SJCRH30 (cell line): ENCODE data around the gene DYRK1A. TPM values are rescaled to one million over a fixed set of nuclear protein-coding genes. Genes with fewer than 3 reads are reported as not detected.
"Not testable (repeated sequence)": the region's sequence is repeated elsewhere in the genome, so short reads cannot be mapped to it uniquely, and the experiment has no call there.

Source experiments
- DNase-seq, 2 experiments: peaks; one replicate each; pipeline ENCODE4 v3.0.0-alpha.2; 2015 to 2020
- H3K27ac ChIP-seq: fragments of 250-450 bp; sonication (Bioruptor Pico); 2 replicates; pipeline ENCODE4 v1.5.1; 2020; ENCODE audit warnings: mild to moderate bottlenecking, moderate library complexity
- H3K27me3 ChIP-seq: fragments of 250-450 bp; sonication (Bioruptor Pico); 2 replicates; pipeline ENCODE4 v1.5.1; 2020; ENCODE audit warnings: mild to moderate bottlenecking, moderate library complexity
- H3K36me3 ChIP-seq: fragments of 250-450 bp; sonication (Bioruptor Pico); 2 replicates; pipeline ENCODE4 v1.5.1; 2020; ENCODE audit warnings: mild to moderate bottlenecking, moderate library complexity
- H3K4me1 ChIP-seq: fragments of 250-450 bp; sonication (Bioruptor Pico); 2 replicates; pipeline ENCODE4 v1.5.1; 2020; ENCODE audit warnings: mild to moderate bottlenecking, moderate library complexity
- H3K4me3 ChIP-seq: fragments of 250-450 bp; sonication (Bioruptor Pico); 2 replicates; pipeline ENCODE4 v1.5.1; 2020; ENCODE audit warnings: mild to moderate bottlenecking, moderate library complexity
- H3K9me3 ChIP-seq: fragments of 250-450 bp; sonication (Bioruptor Pico); replicated peaks from 2 replicates; pipeline ENCODE4 v1.5.1; 2020; ENCODE audit warnings: mild to moderate bottlenecking, moderate library complexity
- total RNA-seq: library from RNA; depleted of rRNA; stranded (reverse); fragments of >200 nt; shearing (Covaris generic); gene quantifications from 2 replicates; pipeline ENCODE4 v1.2.3, GENCODE V29; 2014

Gene DYRK1A
- total RNA-seq, 1 experiment from 2014 or later, result 67.5 TPM

DNA sequence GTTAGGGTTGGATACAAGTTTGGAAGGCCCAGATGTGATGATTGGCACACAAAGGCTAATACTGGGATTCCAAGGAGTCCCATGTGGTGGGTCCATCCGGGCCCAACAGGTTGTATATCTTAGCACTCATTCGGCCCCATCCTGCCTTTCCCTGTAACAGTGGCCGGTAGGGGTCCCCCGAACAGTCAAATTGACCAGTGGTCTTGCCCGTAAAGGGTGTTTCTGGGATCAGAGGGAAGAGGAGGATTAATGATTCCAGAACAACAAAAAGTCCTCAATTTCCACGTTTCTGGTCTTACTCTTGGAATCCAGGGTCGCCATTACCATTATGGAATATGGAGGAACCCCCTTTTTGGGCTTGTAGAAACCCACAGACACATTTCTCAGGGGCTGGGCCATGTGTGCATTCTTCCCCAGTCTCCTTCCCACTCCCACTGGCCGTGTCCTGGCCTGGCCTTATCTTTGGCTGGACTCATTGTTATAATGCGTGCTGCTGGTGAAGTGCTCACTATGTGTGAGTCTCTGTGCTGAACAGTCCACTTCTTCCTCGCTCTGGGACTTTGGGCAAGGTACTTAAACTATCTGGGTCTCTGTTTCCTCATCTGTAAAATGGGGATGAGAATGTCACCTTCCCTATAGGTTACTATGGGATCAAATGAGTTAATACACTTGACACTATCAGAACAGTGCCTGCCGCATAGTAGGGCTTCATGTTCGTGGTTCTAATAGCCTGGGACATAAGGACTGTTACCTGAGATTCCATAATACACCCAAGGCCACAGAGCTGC is 161.8 kb downstream of the DYRK1A start:
- no peak overlapping the region for H3K4me3 ChIP-seq
- no peak overlapping the region for H3K27ac ChIP-seq
- H3K9me3 ChIP-seq, result no peaks in the 10 kb centered on the region; the same call in 1 of the 2 replicates
- no peaks in the 10 kb centered on the region for H3K36me3 ChIP-seq
- H3K27me3 ChIP-seq, result no peaks in the 10 kb centered on the region
- H3K4me1 ChIP-seq, result peaks cover 4% of the 10 kb centered on the region; the same call in 1 of the 2 replicates
- DNase-seq, result no peak

DNA sequence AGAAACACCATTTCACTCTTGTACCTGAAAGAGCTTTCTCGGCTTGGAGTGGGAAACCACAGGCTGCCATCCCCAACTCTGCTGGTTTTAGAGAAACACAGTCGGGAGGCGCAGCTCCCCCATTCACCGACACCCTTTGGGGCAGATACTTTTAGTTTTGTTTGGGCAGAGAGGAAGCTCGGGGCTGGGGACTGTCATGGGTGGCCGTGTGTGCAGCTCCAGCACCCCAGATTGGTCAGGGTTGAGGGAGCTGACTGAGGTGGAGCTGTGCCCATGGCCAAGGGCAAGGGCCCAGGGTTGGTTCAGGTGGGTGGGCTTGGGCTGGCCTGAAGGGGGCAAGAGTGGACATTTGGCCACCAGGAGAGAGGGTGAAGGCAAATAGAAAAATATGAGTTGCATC is 163.1 kb downstream of the DYRK1A start:
- peaks cover 4% of the 10 kb centered on the region; the same call in 1 of the 2 replicates for H3K4me1 ChIP-seq
- no peak overlapping the region for H3K4me3 ChIP-seq
- no peak for DNase-seq
- H3K9me3 ChIP-seq, result no peaks in the 10 kb centered on the region; the same call in 1 of the 2 replicates
- no peak overlapping the region for H3K27ac ChIP-seq
- H3K36me3 ChIP-seq, result no peaks in the 10 kb centered on the region
- no peaks in the 10 kb centered on the region for H3K27me3 ChIP-seq

DNA sequence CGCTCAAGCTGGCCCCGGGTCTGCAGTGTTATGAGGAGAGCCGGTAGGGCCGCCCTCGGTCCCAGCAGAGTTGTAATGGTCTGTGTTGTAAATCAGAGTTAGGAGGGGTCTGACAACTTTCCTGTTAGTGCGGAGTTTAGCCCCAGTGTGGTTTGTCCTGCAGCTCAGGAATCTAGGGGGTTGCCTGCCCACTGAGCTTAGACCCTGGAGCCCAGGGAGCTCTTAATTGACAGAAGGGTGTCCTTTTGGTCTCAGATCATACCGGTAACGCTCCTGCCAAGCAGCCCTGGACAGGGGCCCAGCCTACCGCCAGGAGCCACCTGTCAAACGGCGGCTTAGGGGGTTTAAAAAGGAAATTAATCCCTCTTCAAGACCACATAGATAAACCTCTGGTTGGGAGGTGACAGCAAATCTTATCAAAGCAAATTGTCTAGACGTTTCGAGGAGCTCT is 164.4 kb downstream of the DYRK1A start:
- Histone ChIP-seq H3K36me3 (no peaks in the 10 kb centered on the region), H3K4me3 (no peak overlapping the region), H3K9me3 (no peaks in the 10 kb centered on the region), H3K4me1 (peaks cover 4% of the 10 kb centered on the region; the same call in 1 of the 2 replicates), H3K27me3 (no peaks in the 10 kb centered on the region), H3K27ac (no peak overlapping the region)
- peak; percentile 31 to 57 for DNase-seq

DNA sequence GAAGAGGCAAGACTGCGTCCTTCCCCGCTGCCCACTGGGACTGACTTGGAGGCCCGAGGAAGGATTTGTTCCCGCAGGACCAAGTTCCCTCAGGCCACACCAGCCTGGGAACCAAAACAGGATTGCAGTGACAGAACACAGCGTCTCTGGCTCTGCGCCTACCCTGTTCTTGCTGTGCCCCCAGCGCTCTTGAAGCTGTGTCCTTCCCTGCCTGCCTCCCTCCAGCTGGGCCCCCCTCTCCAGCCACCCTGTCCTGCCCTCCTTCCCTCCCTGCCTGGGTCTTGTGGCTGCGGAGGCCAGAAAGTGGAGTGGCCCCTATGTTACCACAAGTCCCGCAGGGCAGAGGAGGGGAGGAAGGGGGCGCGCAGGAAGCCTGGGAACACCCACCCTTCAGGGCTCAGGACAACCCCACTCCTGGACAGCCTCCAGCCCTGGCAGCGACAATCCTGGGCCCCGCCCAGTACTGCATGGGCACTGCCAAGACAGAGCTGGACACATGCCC is 164.9 kb downstream of the DYRK1A start:
- Histone ChIP-seq H3K27ac (no peak overlapping the region), H3K27me3 (no peaks in the 10 kb centered on the region), H3K4me1 (peaks cover 4% of the 10 kb centered on the region; the same call in 1 of the 2 replicates), H3K9me3 (no peaks in the 10 kb centered on the region), H3K36me3 (no peaks in the 10 kb centered on the region), H3K4me3 (no peak overlapping the region)
- DNase-seq, result peak; percentile 19 to 45

DNA sequence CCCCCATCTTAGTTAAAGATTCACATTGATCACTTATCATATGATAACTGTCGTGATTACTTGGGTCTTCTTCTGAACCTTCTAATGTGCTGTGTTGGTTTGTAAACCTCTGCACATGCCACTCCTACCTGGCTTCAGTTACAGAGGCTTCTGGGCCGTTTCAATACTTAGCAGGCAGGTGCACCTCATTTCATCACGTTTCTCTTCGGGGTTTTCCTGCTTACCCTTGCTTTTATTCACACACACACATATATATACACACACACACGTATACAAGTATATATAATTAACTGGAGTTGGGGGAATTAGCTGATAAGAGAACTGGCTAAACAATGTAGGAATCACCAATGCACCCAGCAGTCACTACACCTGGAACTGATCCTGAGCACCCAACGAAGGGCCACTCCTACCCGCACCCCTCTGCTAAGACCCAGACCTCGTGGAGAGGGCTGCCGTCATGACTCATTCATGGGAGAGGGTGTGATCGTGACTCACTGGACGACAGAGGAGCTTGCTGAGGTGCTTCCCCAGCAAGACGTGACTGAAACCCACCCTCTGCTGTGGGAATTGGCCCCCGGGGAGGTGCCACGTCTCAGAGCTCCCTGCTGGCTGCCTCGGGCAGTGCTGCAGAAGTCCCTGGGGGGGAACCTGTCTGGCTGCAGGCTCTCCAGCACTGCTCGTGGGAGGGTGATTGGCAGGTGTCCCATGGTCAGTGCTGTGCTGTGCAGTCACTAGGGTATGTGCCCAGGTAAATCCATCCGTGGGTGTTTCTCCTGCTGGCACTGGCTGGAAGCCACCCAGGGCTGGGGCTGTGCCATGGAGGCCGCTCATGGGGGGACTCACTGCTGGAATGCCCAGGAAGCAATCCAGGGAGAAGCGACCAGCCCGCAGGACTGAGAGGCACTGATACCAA is 166.6 kb downstream of the DYRK1A start:
- Histone ChIP-seq H3K27me3 (no peaks in the 10 kb centered on the region), H3K4me1 (peaks cover 4% of the 10 kb centered on the region; the same call in 1 of the 2 replicates), H3K36me3 (no peaks in the 10 kb centered on the region), H3K27ac (no peak overlapping the region), H3K9me3 (no peaks in the 10 kb centered on the region), H3K4me3 (no peak overlapping the region)
- DNase-seq, result no peak

DNA sequence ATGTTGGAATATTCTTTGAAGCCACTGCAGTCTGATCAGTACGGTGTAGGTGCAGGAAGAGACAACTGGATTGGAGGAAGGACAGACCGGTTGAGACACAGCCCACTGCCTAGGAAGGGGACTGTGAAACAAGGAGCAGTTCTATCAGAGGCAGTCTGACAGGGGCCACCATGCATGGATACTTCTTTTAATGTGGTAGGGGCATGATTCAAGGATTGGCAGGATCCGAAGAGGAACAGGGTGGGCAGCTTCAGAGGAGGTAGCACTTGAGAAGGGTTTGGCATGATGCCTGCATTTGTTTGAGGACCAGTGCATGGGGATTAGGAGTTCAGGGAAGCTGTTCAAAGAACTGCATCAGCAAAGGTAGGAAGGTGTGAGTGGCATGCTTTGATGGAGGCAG is 167.9 kb downstream of the DYRK1A start:
- Histone ChIP-seq H3K4me1 (peaks cover 4% of the 10 kb centered on the region; the same call in 1 of the 2 replicates), H3K27ac (no peak overlapping the region), H3K36me3 (no peaks in the 10 kb centered on the region), H3K27me3 (no peaks in the 10 kb centered on the region), H3K9me3 (no peaks in the 10 kb centered on the region), H3K4me3 (no peak overlapping the region)
- no peak for DNase-seq

DNA sequence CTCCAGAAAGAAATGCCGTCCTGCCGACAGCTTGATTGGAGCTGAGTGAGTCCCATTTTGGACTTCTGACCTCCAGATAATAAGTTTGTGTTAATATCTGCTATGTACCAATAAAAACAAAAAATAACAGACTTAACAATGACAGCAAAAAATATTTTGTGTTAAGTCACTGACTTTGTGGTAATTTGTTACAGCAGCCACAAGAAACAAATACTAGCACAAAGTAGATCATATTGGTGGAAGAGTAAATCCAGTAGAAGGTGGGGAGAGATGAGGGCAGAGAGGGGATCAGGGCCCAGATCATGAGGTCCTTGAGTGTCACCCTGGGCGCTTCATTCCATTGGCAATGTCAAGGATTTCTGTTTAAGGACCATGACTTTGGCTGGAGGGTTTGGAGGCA is 168.6 kb downstream of the DYRK1A start:
- Histone ChIP-seq H3K4me3 (no peak overlapping the region), H3K27ac (no peak overlapping the region), H3K27me3 (no peaks in the 10 kb centered on the region), H3K36me3 (no peaks in the 10 kb centered on the region), H3K4me1 (peaks cover 4% of the 10 kb centered on the region; the same call in 1 of the 2 replicates), H3K9me3 (no peaks in the 10 kb centered on the region)
- no peak for DNase-seq

DNA sequence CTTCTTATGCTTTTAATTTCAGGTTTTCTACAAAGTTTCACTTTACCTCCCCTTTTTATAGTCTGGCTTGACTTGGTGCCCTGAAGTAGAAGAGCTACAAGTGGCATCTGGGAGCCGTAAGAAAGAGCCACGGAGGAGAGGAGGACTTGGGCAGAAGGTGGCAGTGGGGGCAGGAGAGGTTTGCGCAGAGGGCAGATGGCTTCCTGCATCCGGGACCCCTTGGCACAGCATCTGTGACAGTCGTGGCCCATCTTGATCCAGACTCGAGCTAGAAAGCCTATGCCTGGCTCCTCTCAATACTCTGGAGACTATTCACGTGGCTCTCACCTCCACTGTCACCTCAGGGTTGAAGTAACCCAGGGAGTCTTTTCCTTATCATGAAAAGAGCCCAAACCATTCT is 169.1 kb downstream of the DYRK1A start:
- Histone ChIP-seq H3K9me3 (no peaks in the 10 kb centered on the region), H3K27me3 (no peaks in the 10 kb centered on the region), H3K36me3 (no peaks in the 10 kb centered on the region), H3K27ac (no peak overlapping the region), H3K4me3 (no peak overlapping the region), H3K4me1 (peaks cover 2% of the 10 kb centered on the region; the same call in 1 of the 2 replicates)
- no peak for DNase-seq

DNA sequence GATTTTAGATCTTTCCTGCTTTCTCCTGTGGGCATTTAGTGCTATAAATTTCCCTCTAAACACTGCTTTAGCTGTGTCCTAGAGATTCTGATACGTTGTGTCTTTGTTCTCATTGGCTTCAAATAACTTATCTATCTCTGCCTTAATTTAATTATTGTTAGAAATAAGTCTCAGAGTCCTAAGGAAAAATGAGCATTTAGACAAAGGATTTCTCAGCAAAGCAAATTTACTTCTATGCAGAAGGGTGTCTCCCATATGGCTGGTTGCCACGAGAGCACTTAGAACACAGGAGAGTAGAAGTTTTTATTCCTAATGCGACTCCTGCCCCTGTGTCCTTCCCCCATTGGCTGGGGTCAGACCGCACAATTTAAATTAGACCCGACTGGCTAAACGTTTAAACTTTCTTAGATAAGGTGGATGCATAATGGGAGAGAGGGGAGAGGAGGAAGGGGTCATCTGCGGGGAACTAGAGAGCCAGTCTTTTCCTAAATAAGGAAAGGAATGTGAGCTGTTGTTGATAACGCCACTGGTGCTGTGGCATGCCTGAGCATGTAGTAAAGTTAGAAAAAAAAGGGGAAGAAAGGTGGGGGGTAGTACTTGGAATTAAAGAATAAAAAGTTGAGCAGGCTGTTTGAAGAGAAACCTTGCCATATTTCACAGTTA is 170.2 kb downstream of the DYRK1A start:
- Histone ChIP-seq H3K4me3 (no peak overlapping the region), H3K9me3 (no peaks in the 10 kb centered on the region)

DNA sequence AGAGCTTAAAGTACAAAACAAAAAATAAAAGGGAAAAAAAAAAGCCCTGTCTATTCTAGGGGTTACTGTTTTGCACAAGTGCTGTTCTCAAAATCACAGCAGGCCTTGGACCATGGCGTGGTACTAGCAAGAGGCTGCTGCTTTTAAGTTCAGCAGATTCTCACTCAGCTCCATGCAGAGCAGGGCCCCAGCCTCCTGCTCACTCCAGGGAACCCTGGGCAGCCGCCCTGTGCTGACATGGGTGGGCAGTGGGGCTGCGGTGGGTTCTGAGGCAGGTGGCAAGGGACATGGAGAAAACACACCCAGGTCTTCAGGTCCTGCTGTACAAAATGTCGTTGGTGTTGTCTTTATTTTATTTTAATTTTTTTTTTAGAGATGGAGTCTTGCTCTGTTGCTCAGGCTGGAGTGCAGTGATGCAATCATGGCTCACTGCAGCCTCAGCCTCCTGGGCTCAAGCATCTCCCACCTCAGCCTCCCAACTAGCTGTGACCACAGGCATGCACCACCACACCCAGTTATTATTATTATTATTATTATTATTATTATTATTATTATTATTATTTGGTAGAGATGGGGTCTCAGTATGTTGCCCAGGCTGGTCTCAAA is 170.9 kb downstream of the DYRK1A start:
- no peaks in the 10 kb centered on the region for H3K27me3 ChIP-seq
- no peaks in the 10 kb centered on the region for H3K4me1 ChIP-seq
- no peaks in the 10 kb centered on the region for H3K36me3 ChIP-seq
- no peak for DNase-seq
- H3K9me3 ChIP-seq, result no peaks in the 10 kb centered on the region
- H3K4me3 ChIP-seq, result no peak overlapping the region
- H3K27ac ChIP-seq, result no peak overlapping the region

More for the DNA sequence above, 170.2 kb downstream of the DYRK1A start:
- Histone ChIP-seq H3K36me3 (no peaks in the 10 kb centered on the region), H3K27ac (no peak overlapping the region), H3K27me3 (no peaks in the 10 kb centered on the region), H3K4me1 (no peaks in the 10 kb centered on the region)
- DNase-seq, result no peak

DNA sequence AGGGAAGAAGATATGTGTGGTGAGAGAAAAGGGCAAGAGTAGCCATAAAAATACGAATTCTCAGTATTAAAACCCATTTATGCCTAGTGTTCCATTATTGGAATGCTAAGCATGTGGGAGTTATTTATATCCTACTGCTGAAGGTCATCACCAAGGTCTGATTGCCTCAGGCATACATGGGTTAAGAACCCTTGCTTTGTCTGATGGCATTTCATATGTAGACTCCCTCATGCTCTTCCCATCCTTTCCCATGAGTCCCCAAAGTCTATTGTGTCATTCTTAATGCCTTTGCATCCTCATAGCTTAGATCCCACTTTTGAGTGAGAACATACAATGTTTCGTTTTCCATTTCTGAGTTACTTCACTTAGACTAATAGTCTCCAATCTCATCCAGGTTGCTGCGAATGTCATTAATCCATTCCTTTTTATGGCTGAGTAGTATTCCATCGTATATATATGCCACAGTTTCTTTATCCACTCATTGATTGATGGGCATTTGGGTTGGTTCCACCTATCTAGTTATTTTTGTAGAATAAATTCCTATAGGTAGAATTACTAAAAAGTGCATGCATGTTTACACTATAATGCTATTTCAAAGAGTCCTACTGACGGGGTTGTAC is 172.5 kb downstream of the DYRK1A start:
- H3K4me1 ChIP-seq, result no peaks in the 10 kb centered on the region
- H3K4me3 ChIP-seq, result no peak overlapping the region
- H3K9me3 ChIP-seq, result no peaks in the 10 kb centered on the region
- no peaks in the 10 kb centered on the region for H3K27me3 ChIP-seq
- H3K36me3 ChIP-seq, result no peaks in the 10 kb centered on the region
- no peak overlapping the region for H3K27ac ChIP-seq
- DNase-seq, result no peak

DNA sequence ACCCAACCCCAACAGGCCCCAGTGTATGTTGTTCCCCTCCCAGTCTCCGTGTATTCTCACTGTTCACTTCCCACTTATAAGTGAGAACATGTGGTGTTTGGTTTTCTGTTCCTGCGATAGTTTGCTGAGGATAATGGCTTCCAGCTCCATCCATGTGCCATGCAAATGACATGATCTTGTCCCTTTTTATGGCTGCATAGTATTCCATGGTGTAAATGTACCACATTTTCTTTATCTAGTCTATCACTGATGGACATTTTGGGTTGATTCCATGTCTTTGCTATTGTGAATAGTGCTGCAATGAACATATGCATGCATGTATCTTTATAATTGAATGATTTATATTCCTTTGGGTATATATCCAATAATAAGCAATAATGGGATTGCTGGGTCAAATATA is 174.6 kb downstream of the DYRK1A start:
- H3K27ac ChIP-seq, DNase-seq, H3K27me3 ChIP-seq, H3K4me1 ChIP-seq, H3K9me3 ChIP-seq, H3K36me3 ChIP-seq, H3K4me3 ChIP-seq: not testable (repeated sequence)

DNA sequence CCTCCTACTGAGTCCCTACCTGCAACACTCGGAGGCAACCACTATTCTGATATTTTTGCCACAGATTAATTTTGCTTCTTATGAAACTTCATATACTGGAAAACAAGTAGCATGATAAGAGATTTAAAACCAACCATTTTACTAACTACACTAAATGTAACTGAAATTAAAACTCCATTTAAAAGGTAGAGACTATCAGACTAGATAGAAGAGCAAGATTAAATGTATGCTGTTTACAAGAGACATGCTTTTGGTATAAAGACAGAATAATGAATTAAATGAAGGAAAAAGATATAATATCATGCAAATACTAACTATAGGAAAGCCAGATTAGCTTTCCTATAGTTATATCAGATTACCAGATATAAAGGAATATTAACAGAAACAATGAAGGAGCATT is 175.9 kb downstream of the DYRK1A start:
- Histone ChIP-seq H3K27ac (no peak overlapping the region), H3K36me3 (no peaks in the 10 kb centered on the region), H3K4me3 (no peak overlapping the region), H3K9me3 (no peaks in the 10 kb centered on the region), H3K4me1 (no peaks in the 10 kb centered on the region), H3K27me3 (no peaks in the 10 kb centered on the region)
- no peak for DNase-seq
